Transverse colon (tissue), 4 donors: ENCODE results near the gene CRYZL1.

ENCODE experiments used
- CTCF ChIP-seq, 5 experiments: fragments of 200-600 bp in 3 of 5; fragments of 450-650 bp in 2 of 5; sonication (generic) in 3 of 5; IDR thresholded peaks; 1 replicate in 2 of 5; 2 replicates in 3 of 5; pipeline ENCODE4 v1.5.1; 2016 to 2017; ENCODE audit warnings: antibody characterized with exemption in 5 of 5, inconsistent platforms in 3 of 5, mild to moderate bottlenecking in 2 of 5, moderate library complexity in 1 of 5
- EP300 ChIP-seq: sonication (generic); formaldehyde crosslinking; IDR thresholded peaks from one replicate; pipeline ENCODE4 v1.6.1; 2017; ENCODE audit warnings: antibody characterized with exemption, low read depth
- POLR2A ChIP-seq: fragments of 450-650 bp; IDR thresholded peaks from one replicate; pipeline ENCODE4 v1.6.1; 2016; ENCODE audit warnings: antibody characterized with exemption, mild to moderate bottlenecking, moderate library complexity
- POLR2AphosphoS5 ChIP-seq, 3 donors: sonication (generic); formaldehyde crosslinking; IDR thresholded peaks; one replicate each; pipeline ENCODE4 v1.6.1; 2016; ENCODE audit warnings: antibody characterized with exemption in 3 of 3

GRCh38 chr21:33608559-33608958 lies 33.0 kb downstream of the CRYZL1 start:
- TF ChIP-seq POLR2AphosphoS5 (IDR thresholded peaks at IDR 0.05) (no peak), CTCF (IDR thresholded peaks at IDR 0.05) (no peak), EP300 (no peak), POLR2A (no peak)
